ENCODE results near the gene TEX12. TPM values are rescaled to one million over a fixed set of nuclear protein-coding genes. Genes with fewer than 3 reads are reported as not detected.

The TEX12 gene, protein sequence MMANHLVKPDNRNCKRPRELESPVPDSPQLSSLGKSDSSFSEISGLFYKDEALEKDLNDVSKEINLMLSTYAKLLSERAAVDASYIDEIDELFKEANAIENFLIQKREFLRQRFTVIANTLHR
- total RNA-seq, result 0.30 and 0.46 TPM in 2 replicates

DNA sequence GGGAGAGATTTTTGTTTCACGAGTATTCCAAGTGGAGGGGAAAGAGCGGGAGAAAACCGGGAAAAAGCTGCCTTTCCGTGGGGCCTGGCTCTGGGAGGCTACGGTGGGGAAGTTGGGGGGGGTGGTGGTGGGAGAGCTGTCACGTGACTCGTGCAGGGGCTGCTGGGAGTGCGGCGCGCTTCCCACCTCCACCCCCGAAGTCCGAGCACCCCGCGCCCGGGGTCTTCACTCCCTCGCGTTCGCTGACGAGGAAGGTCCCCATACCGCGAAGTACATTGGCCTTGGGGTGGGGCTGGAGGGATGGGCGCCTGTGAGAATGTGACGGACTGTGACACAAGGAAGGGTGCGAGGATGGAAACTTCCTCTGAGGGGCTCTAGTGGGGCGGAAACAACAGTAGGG, at the start of gene TEX12:
TSS of gene TEX12 (plus strand) at position 228 of the 400 bp plus-strand sequence. CDS start 1,897 bp downstream, outside the sequence.

DNA sequence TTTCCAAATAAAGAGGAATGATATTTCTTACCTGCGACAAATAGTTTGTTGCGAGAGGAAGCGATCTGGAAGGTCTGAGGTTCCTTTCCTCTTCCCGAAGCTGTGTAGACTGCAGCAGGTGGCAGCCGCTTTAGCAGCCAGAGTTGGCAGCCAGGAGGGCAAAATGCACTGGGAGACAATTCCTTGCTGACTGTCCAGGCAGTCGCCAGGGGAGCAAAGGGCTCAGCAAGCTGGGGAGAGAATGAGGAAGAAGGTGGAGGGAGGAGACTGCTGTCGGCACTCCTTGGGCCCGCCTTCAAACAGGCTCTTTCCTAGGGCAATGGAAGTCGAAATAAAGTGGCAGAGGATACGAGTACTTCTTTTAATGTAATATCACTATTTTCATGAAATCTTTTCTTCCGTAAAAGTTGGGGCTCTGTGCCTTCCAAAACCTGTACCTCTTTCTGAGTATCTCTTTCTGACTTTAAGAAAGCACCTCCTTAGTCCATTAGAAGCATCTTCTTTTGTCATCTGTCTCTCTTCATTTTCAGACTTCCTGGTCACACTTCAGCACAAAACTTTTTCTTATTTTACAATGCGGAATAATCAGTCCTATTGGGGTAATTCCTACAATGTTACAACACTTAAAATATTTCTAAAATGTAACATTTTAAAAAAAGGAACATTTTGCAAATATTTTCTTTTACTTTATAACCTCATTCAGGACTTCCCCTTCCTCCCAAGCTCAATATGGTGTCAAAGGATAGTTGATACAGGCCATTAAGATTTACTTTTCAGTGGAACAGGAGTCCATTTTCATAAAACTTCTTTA, 3.1 kb upstream of the TEX12 start, which contains the start of gene IL18:
TSS of gene IL18 (minus strand) at position 220 of the 811 bp plus-strand sequence. CDS start 9,041 bp downstream, outside the sequence.

DNA sequence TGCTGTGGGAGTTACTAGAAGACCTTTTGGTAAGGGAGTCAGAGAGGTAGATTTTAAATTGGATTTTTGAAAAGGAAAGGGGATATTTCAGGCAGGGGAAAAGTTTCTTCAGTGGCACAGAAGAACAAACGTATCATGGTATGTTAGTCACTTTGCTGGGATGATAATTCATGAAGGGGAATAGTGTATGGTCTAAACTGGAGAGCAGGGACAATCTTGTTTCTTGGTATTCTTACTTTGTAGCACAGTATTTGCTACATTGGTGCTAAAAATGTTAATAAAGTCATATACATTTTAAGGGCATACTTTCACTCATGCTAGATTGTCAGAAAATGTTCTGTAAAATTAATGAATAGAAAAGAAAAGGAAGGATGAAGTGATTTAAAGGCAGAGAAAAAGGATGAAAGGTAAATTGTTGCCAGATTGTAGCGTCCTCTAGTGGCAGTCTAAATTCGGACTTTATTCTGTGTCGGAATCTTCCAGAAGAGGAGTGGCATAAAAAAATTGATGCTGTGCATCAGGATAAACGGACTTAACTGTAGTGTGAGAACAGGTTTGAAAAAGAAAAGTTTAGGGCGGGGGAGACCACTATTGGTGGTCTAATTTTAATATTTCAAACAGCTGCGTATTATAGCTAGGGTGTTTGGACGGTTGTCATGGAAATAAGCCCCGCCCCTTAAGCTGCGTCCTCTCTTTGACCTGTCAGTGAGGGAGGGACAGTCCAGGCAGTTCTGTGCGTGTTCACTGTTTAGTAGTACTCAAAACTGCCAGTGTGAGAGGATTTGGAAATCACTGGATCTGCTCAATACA, 7.8 kb downstream of the TEX12 start, which contains the start of gene BCO2:
TSS of gene BCO2 (plus strand) at position 724 of the 810 bp plus-strand sequence. CDS start 90 bp downstream, outside the sequence.

Other genes starting within 250 kb of the TEX12 start
- not detected in 2 replicates for gene C11orf52, start 248.5 kb upstream of the TEX12 start, total RNA-seq
- 13.7 and 16.3 TPM in 2 replicates for gene DIXDC1, start 230.0 kb upstream of the TEX12 start, total RNA-seq
- 37.4 and 43.2 TPM in 2 replicates for gene DLAT, start 142.0 kb upstream of the TEX12 start, total RNA-seq
- 0.69 and 1.2 TPM in 2 replicates for gene PIH1D2, start 93.4 kb upstream of the TEX12 start, total RNA-seq
- 21.1 and 22.6 TPM in 2 replicates for gene NKAPD1, start 93.1 kb upstream of the TEX12 start, total RNA-seq
- gene TIMM8B, start 80.6 kb upstream of the TEX12 start, total RNA-seq, result 16.6 and 30.9 TPM in 2 replicates
- 107 and 111 TPM in 2 replicates for gene SDHD, start 80.5 kb upstream of the TEX12 start, total RNA-seq
- 0.37 TPM in 1 of 2 replicates, not detected in the other for gene IL18, start 3.3 kb upstream of the TEX12 start, total RNA-seq
- gene BCO2, start 8.1 kb downstream of the TEX12 start, total RNA-seq, result 2.3 and 12.2 TPM in 2 replicates
- gene PTS, start 59.1 kb downstream of the TEX12 start, total RNA-seq, result 49.3 and 60.0 TPM in 2 replicates
- gene PLET1, start 93.5 kb downstream of the TEX12 start, total RNA-seq, result not detected in 2 replicates

Data from smooth muscle cell of the umbilical artery (primary cell).